Lung (tissue), 12 donors: ENCODE measurements around the gene TPST2. TPM values are rescaled to one million over a fixed set of nuclear protein-coding genes. Genes with fewer than 3 reads are reported as not detected.

Experiments
- ATAC-seq: fragments of 200-7000 bp; cut with Tn5 transposase; one replicate; pipeline ENCODE4 v1.9.1; 2020; ENCODE audit warnings: moderate number of reproducible peaks; ENCODE audit not compliant: insufficient read depth, low FRiP score
- DNase-seq, 3 donors: peaks; one replicate each; pipeline ENCODE4 v3.0.0-alpha.2; 2013 to 2017
- H3K27ac ChIP-seq, 2 donors: one replicate each; pipeline ENCODE4 v1.5.1; 2013; ENCODE audit warnings: mild to moderate bottlenecking in 2 of 2, moderate library complexity in 2 of 2, control low read depth in 1 of 2, inconsistent platforms in 1 of 2, low read depth in 1 of 2, low read length in 1 of 2
- H3K27me3 ChIP-seq, 3 donors: one replicate each; pipeline ENCODE4 v1.5.1; 2013; ENCODE audit warnings: low read length in 2 of 3; ENCODE audit not compliant: control insufficient read depth in 3 of 3, insufficient read depth in 3 of 3
- H3K36me3 ChIP-seq, 4 donors: one replicate each; pipeline ENCODE4 v1.5.1; 2013; ENCODE audit warnings: low read length in 4 of 4, mild to moderate bottlenecking in 1 of 4, moderate library complexity in 1 of 4; ENCODE audit not compliant: control insufficient read depth in 4 of 4, insufficient read depth in 4 of 4
- H3K4me1 ChIP-seq, 5 donors: one replicate each; pipeline ENCODE4 v1.5.1; 2013; ENCODE audit warnings: low read length in 5 of 5, mild to moderate bottlenecking in 2 of 5, moderate library complexity in 1 of 5; ENCODE audit not compliant: control insufficient read depth in 5 of 5, insufficient read depth in 5 of 5
- H3K4me3 ChIP-seq: one replicate; pipeline ENCODE4 v1.5.1; 2013; ENCODE audit warnings: mild to moderate bottlenecking, control low read depth, moderate library complexity
- H3K9ac ChIP-seq, 2 donors: one replicate each; pipeline ENCODE4 v1.5.1; 2013; ENCODE audit warnings: low read length in 2 of 2, control low read depth in 1 of 2; ENCODE audit not compliant: insufficient read depth in 1 of 2
- H3K9me3 ChIP-seq, 4 donors: one replicate each; pipeline ENCODE4 v1.5.1; 2013; ENCODE audit warnings: low read length in 3 of 4, mild to moderate bottlenecking in 1 of 4, moderate library complexity in 1 of 4; ENCODE audit not compliant: control insufficient read depth in 4 of 4, insufficient read depth in 3 of 4
- CTCF ChIP-seq: IDR thresholded peaks from 2 replicates; pipeline ENCODE4 v1.5.1; 2012; ENCODE audit warnings: mild to moderate bottlenecking; ENCODE audit errors: control extremely low read depth, extremely low read depth
- WGBS, 2 donors: extraction: QIAGEN DNeasy Blood & Tissue Kit; methylation state at CpG; one replicate each; pipeline ENCODE4 v1.1.7; 2013; 5-methylcytosine and 5-hydroxymethylcytosine counted together
- polyA plus RNA-seq, 2 donors: library from polyadenylated mRNA; stranded (reverse); fragments of 200-250 nt; gene quantifications; one replicate each; pipeline ENCODE4 v1.2.1, GENCODE V29; 2013
- total RNA-seq, 2 donors: library from RNA; depleted of rRNA in 1 of 2; stranded (reverse); fragments of >200 nt in 1 of 2; gene quantifications; one replicate each; pipeline ENCODE4 v1.2.1, GENCODE V29; 2014 to 2021
- donor health status: control.
- donor health status: control.
- donor health status: Bipolar disorder and iron deficiency.
- donor health status: healthy.
- donor health status: DM: yes; HTN: yes; CAD: no.

Gene TPST2
- total and polyA plus RNA-seq, 4 donors = 32.6 to 72.3 (median 59.9) TPM

GRCh38 chr22:26522012-26522411 is 67.9 kb downstream of the TPST2 start:
- Histone ChIP-seq H3K4me1 (no peaks in the 10 kb centered on the region), H3K9me3 (no peaks in the 10 kb centered on the region), H3K36me3 (peaks cover 0 to 8% (median 2%) of the 10 kb centered on the region in 4 donors), H3K27me3 (no peaks in the 10 kb centered on the region), H3K4me3 (no peak overlapping the region), H3K27ac (no peak overlapping the region), H3K9ac (no peak overlapping the region)
- no peak for TF ChIP-seq CTCF
- no peak for ATAC-seq
- no peak for DNase-seq
- 95 to 98% methylated on average over 2 of the region's 2 CpGs for WGBS, 2 donors

GRCh38 chr22:26517429-26517828 is 72.5 kb downstream of the TPST2 start:
- 95 to 97% methylated on average over 5 of the region's 5 CpGs for WGBS, 2 donors
- Histone ChIP-seq H3K9me3 (no peaks in the 10 kb centered on the region), H3K4me3 (no peak overlapping the region), H3K27me3 (no peaks in the 10 kb centered on the region), H3K9ac (no peak overlapping the region), H3K4me1 (peaks cover 4 to 15% (median 7%) of the 10 kb centered on the region in 5 donors), H3K36me3 (peaks cover 0 to under 1% (median 0%) of the 10 kb centered on the region in 4 donors), H3K27ac (no peak overlapping the region)
- DNase-seq (no peak), ATAC-seq (no peak)
- no peak for TF ChIP-seq CTCF

GRCh38 chr22:26516503-26516902 is 73.4 kb downstream of the TPST2 start:
- Histone ChIP-seq H3K36me3 (peaks cover 0 to 2% (median 0%) of the 10 kb centered on the region in 4 donors), H3K27me3 (no peaks in the 10 kb centered on the region)
- 78 to 83% methylated on average over 1 of the region's 1 CpG for WGBS, 2 donors

More at GRCh38 chr22:26516503-26516902, 73.4 kb downstream of the TPST2 start:
- no peak for TF ChIP-seq CTCF
- peaks cover 4 to 19% (median 7%) of the 10 kb centered on the region in 5 donors for H3K4me1 ChIP-seq
- H3K9me3 ChIP-seq = no peaks in the 10 kb centered on the region
- no peak for DNase-seq
- no peak overlapping the region for H3K27ac ChIP-seq
- ATAC-seq = no peak
- no peak overlapping the region for H3K9ac ChIP-seq
- H3K4me3 ChIP-seq = no peak overlapping the region
